ENCODE data around the gene FAM118B.

FAM118B gene

GRCh38 chr11:126207896-126208295 lies 3.7 kb upstream of the FAM118B start:
- no peak overlapping the region for H3K4me3 ChIP-seq (ENCODE audit: low read length)
- no peak for TF ChIP-seq CTCF (conservative IDR thresholded peaks at IDR 0.05; ENCODE audit: low read depth, low read length)
- DNase-seq (ENCODE audit: low read depth): no peak

- TF ChIP-seq CTCF (conservative IDR thresholded peaks at IDR 0.05; ENCODE audit: low read depth, low read length): no peak
- H3K4me3 ChIP-seq (ENCODE audit: low read length): peak overlapping the region; percentile 72
- no peak for DNase-seq (ENCODE audit: low read depth)
Observed at GRCh38 chr11:126210871-126211235, 729 bp upstream of the FAM118B start.

- DNase-seq (ENCODE audit: low read depth): no peak
- no peak for TF ChIP-seq CTCF (conservative IDR thresholded peaks at IDR 0.05; ENCODE audit: low read depth, low read length)
Observed at GRCh38 chr11:126212089-126212660, 593 bp downstream of the FAM118B start.

GRCh38 chr11:126214441-126214840 lies 2.9 kb downstream of the FAM118B start:
- H3K4me3 ChIP-seq (ENCODE audit: low read length): no peak overlapping the region
- DNase-seq (ENCODE audit: low read depth): no peak
- no peak for TF ChIP-seq CTCF (conservative IDR thresholded peaks at IDR 0.05; ENCODE audit: low read depth, low read length)

More at GRCh38 chr11:126212089-126212660, 593 bp downstream of the FAM118B start:
- peak overlapping the region; percentile 72 for H3K4me3 ChIP-seq (ENCODE audit: low read length)

GRCh38 chr11:126214841-126215240 lies 3.3 kb downstream of the FAM118B start:
- no peak for DNase-seq (ENCODE audit: low read depth)
- no peak overlapping the region for H3K4me3 ChIP-seq (ENCODE audit: low read length)
- TF ChIP-seq CTCF (conservative IDR thresholded peaks at IDR 0.05; ENCODE audit: low read depth, low read length): no peak

GRCh38 chr11:126216526-126217305 lies 5.1 kb downstream of the FAM118B start:
- TF ChIP-seq CTCF (conservative IDR thresholded peaks at IDR 0.05; ENCODE audit: low read depth, low read length): no peak
- no peak for DNase-seq (ENCODE audit: low read depth)
- no peak overlapping the region for H3K4me3 ChIP-seq (ENCODE audit: low read length)

- H3K4me3 ChIP-seq (ENCODE audit: low read length): no peak overlapping the region
Observed at GRCh38 chr11:126217491-126217890, 5.9 kb downstream of the FAM118B start.

More at GRCh38 chr11:126217491-126217890, 5.9 kb downstream of the FAM118B start:
- TF ChIP-seq CTCF (conservative IDR thresholded peaks at IDR 0.05; ENCODE audit: low read depth, low read length): no peak
- DNase-seq (ENCODE audit: low read depth): no peak
